Right renal pelvis (tissue), 4 donors: Measurements from ENCODE around the gene KPTN. TPM values are rescaled to one million over a fixed set of nuclear protein-coding genes. Genes with fewer than 3 reads are reported as not detected.

Experiments
- DNase-seq, 4 donors: peaks; one replicate each; pipeline ENCODE4 v3.0.0-alpha.2; 2013; ENCODE audit warnings: low read depth in 4 of 4, low spot score in 3 of 4, missing footprints in 1 of 4
- polyA plus RNA-seq, 4 donors: library from polyadenylated mRNA; unstranded; fragments of 120-200 nt; gene quantifications; one replicate each; pipeline ENCODE4 v1.2.1, GENCODE V29; 2013; ENCODE audit not compliant: insufficient read length in 4 of 4

The KPTN gene
- polyA plus RNA-seq, 4 donors = 10.9 to 12.8 (median 11.6) TPM

GRCh38 chr19:47437500-47437899, 46.5 kb downstream of the KPTN start:
- no peak for DNase-seq

GRCh38 chr19:47436712-47437401, 47.2 kb downstream of the KPTN start:
- no peak for DNase-seq

GRCh38 chr19:47435883-47436417, 48.1 kb downstream of the KPTN start:
- no peak for DNase-seq

- no peak for DNase-seq
Measured at GRCh38 chr19:47435196-47435595, 48.8 kb downstream of the KPTN start.

- DNase-seq = no peak
Measured at GRCh38 chr19:47434088-47434487, 49.9 kb downstream of the KPTN start.

GRCh38 chr19:47433121-47433520, 50.9 kb downstream of the KPTN start:
- DNase-seq = no peak

GRCh38 chr19:47432499-47432898, 51.5 kb downstream of the KPTN start:
- no peak for DNase-seq

GRCh38 chr19:47432091-47432490, 51.9 kb downstream of the KPTN start:
- no peak for DNase-seq

GRCh38 chr19:47430041-47430802, 53.8 kb downstream of the KPTN start:
- DNase-seq = no peak

GRCh38 chr19:47429140-47429793, 54.8 kb downstream of the KPTN start:
- DNase-seq = no peak

- DNase-seq = peak in 3 of 4 donors; percentile 68 to 82 (median 78)
Measured at GRCh38 chr19:47428177-47428894, 55.7 kb downstream of the KPTN start.

- peak in 1 of 4 donors; percentile 44 for DNase-seq
Measured at GRCh38 chr19:47427241-47428176, 56.5 kb downstream of the KPTN start.

Other genes starting within 250 kb of the KPTN start
- 10 to 100 TPM; 19.6 to 29.4 (median 22.0) TPM for gene CCDC9, start 227.7 kb downstream of the KPTN start, polyA plus RNA-seq
- 10 to 100 TPM in 1 of 4 donors, 1 to 10 TPM in 3; 6.5 to 11.7 (median 7.6) TPM for gene INAFM1, start 209.3 kb downstream of the KPTN start, polyA plus RNA-seq
- gene C5AR1, start 174.4 kb downstream of the KPTN start, polyA plus RNA-seq = 1 to 10 TPM; 4.6 to 6.9 (median 5.2) TPM
- gene C5AR2, start 152.0 kb downstream of the KPTN start, polyA plus RNA-seq = under 1 TPM; 0.23 to 0.45 (median 0.29) TPM
- 10 to 100 TPM; 11.6 to 17.5 (median 12.4) TPM for gene DHX34, start 134.9 kb downstream of the KPTN start, polyA plus RNA-seq
- 10 to 100 TPM; 18.6 to 28.0 (median 20.1) TPM for gene MEIS3, start 64.7 kb downstream of the KPTN start, polyA plus RNA-seq
- under 1 TPM in 3 of 4 donors, not detected in 1; 0.06 to 0.25 (median 0.20) TPM for gene SLC8A2, start 12.3 kb downstream of the KPTN start, polyA plus RNA-seq
- gene NAPA, start 30.8 kb upstream of the KPTN start, polyA plus RNA-seq = 100 to 1,000 TPM; 155 to 167 (median 163) TPM
- gene ZNF541, start 88.9 kb upstream of the KPTN start, polyA plus RNA-seq = under 1 TPM; 0.18 to 0.26 (median 0.20) TPM
- gene BICRA, start 124.9 kb upstream of the KPTN start, polyA plus RNA-seq = 10 to 100 TPM; 10.7 to 15.2 (median 12.5) TPM
- 10 to 100 TPM; 30.6 to 40.0 (median 34.9) TPM for gene EHD2, start 229.2 kb upstream of the KPTN start, polyA plus RNA-seq